Type B pancreatic cell (in vitro differentiated cells): ENCODE measurements around the gene PARD3. TPM values are rescaled to one million over a fixed set of nuclear protein-coding genes. Genes with fewer than 3 reads are reported as not detected.
A peak's percentile ranks its signal among the peaks of the same experiment; 100 is the strongest.

Source experiments
- DNase-seq: peaks from one replicate; pipeline ENCODE4 v3.0.0; 2021; ENCODE audit warnings: mixed read lengths; ENCODE audit not compliant: unreplicated experiment; ENCODE audit errors: extremely low spot score
- H3K27ac Mint-ChIP-seq: 2 replicates; pipeline ENCODE4 v1.8.0; 2021; ENCODE audit warnings: mild to moderate bottlenecking, mixed read lengths
- H3K27me3 Mint-ChIP-seq: 2 replicates; pipeline ENCODE4 v1.8.0; 2021; ENCODE audit warnings: mixed read lengths
- H3K36me3 Mint-ChIP-seq: 2 replicates; pipeline ENCODE4 v1.8.0; 2021; ENCODE audit warnings: mixed read lengths
- H3K4me1 Mint-ChIP-seq: one replicate; pipeline ENCODE4 v1.8.0; 2021; ENCODE audit warnings: mixed read lengths; ENCODE audit not compliant: unreplicated experiment
- H3K4me3 Mint-ChIP-seq: 2 replicates; pipeline ENCODE4 v1.8.0; 2021; ENCODE audit warnings: mild to moderate bottlenecking, mixed read lengths
- H3K9me3 Mint-ChIP-seq: 2 replicates; pipeline ENCODE4 v1.8.0; 2021; ENCODE audit warnings: mixed read lengths
- CTCF ChIP-seq: fragments of 200-600 bp; sonication (generic); conservative IDR thresholded peaks from 2 replicates; pipeline ENCODE4 v1.5.0; 2021; ENCODE audit warnings: antibody characterized with exemption, mild to moderate bottlenecking
- total RNA-seq: library from RNA; stranded (reverse); gene quantifications from 2 replicates; pipeline ENCODE4 v1.2.1, GENCODE V29; 2021; ENCODE audit warnings: low replicate concordance

PARD3 gene
- total RNA-seq, 1 donor from 2014 or later: 52.3 TPM

GRCh38 chr10:34682580-34682979 is 132.5 kb downstream of the PARD3 start:
- TF ChIP-seq CTCF: no peak
- Mint-ChIP-seq H3K27me3 (no peaks in the 10 kb centered on the region), H3K4me1 (peaks cover 19% of the 10 kb centered on the region), H3K9me3 (no peaks in the 10 kb centered on the region), H3K27ac (no peak overlapping the region), H3K4me3 (no peak overlapping the region), H3K36me3 (no peaks in the 10 kb centered on the region)
- no peak for DNase-seq

- Mint-ChIP-seq H3K4me3 (no peak overlapping the region), H3K9me3 (no peaks in the 10 kb centered on the region), H3K27ac (no peak overlapping the region), H3K27me3 (no peaks in the 10 kb centered on the region), H3K4me1 (peaks cover 15% of the 10 kb centered on the region), H3K36me3 (no peaks in the 10 kb centered on the region)
- DNase-seq: no peak
- TF ChIP-seq CTCF: no peak
Measured at GRCh38 chr10:34681933-34682332, 133.2 kb downstream of the PARD3 start.

GRCh38 chr10:34679177-34679576 is 135.9 kb downstream of the PARD3 start:
- Mint-ChIP-seq H3K27me3 (no peaks in the 10 kb centered on the region), H3K4me1 (peaks cover 7% of the 10 kb centered on the region), H3K36me3 (no peaks in the 10 kb centered on the region), H3K4me3 (peak overlapping the region; percentile 66), H3K27ac (peak overlapping the region; percentile 74), H3K9me3 (no peaks in the 10 kb centered on the region)
- no peak for TF ChIP-seq CTCF
- DNase-seq: no peak

GRCh38 chr10:34677591-34677990 is 137.5 kb downstream of the PARD3 start:
- H3K27me3 Mint-ChIP-seq: no peaks in the 10 kb centered on the region
- TF ChIP-seq CTCF: peak; percentile 63
- H3K27ac Mint-ChIP-seq: no peak overlapping the region
- DNase-seq: no peak
- no peak overlapping the region for H3K4me3 Mint-ChIP-seq
- no peaks in the 10 kb centered on the region for H3K36me3 Mint-ChIP-seq
- peaks cover 11% of the 10 kb centered on the region for H3K4me1 Mint-ChIP-seq
- H3K9me3 Mint-ChIP-seq: no peaks in the 10 kb centered on the region

DNA sequence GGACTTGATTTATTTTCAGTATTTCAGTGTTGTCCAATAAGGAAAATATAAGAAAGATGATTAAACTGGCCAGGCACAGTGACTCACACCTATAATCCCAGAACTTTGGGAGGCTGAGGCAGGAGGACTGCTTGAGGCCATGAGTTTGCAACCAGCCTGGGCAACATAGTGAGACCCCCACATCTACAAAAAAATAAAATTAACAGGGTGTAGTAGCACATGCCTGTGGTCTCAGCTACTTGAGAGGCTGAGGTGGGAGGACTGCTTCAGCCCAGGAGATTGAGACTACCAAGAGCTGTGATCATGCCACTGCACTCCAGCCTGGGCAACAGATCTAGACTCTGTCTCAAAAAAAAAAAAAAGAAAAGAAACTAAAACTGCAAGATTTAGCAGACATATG is 138.0 kb downstream of the PARD3 start:
- H3K27ac Mint-ChIP-seq: no peak overlapping the region

More for the DNA sequence above, 138.0 kb downstream of the PARD3 start:
- Mint-ChIP-seq H3K27me3 (no peaks in the 10 kb centered on the region), H3K9me3 (no peaks in the 10 kb centered on the region), H3K4me1 (peaks cover 11% of the 10 kb centered on the region), H3K4me3 (no peak overlapping the region), H3K36me3 (no peaks in the 10 kb centered on the region)
- DNase-seq: no peak
- TF ChIP-seq CTCF: no peak
